MM.1S (cell line): Measurements from ENCODE around the gene OR52K1.

Experiments
- DNase-seq: peaks from one replicate; pipeline ENCODE4 v3.0.0-alpha.2; 2015
- H2AFZ ChIP-seq: fragments of 300-600 bp; sonication (generic); 2 replicates; pipeline ENCODE4 v1.6.0; 2016; ENCODE audit warnings: antibody characterized with exemption, low read length
- H3F3A ChIP-seq: fragments of 300-600 bp; sonication (generic); 2 replicates; pipeline ENCODE4 v1.6.1; 2016; ENCODE audit warnings: mild to moderate bottlenecking, antibody characterized with exemption, low read length, moderate library complexity, mixed read lengths; ENCODE audit not compliant: insufficient read depth
- H3K27ac ChIP-seq: fragments of 300-600 bp; sonication (generic); 2 replicates; pipeline ENCODE4 v1.5.1; 2016; ENCODE audit warnings: mild to moderate bottlenecking, low read length
- H3K27me3 ChIP-seq: fragments of 300-600 bp; sonication (generic); replicated peaks from 2 replicates; pipeline ENCODE4 v1.6.0; 2016; ENCODE audit warnings: low read length; ENCODE audit not compliant: insufficient read depth
- H3K36me3 ChIP-seq: fragments of 300-600 bp; sonication (generic); replicated peaks from 2 replicates; pipeline ENCODE4 v1.6.1; 2016; ENCODE audit warnings: mild to moderate bottlenecking, low read length, mixed read lengths; ENCODE audit not compliant: insufficient read depth
- H3K4me1 ChIP-seq: fragments of 300-600 bp; sonication (generic); 2 replicates; pipeline ENCODE4 v1.6.1; 2016; ENCODE audit warnings: low read length, mixed read lengths
- H3K4me2 ChIP-seq: fragments of 300-600 bp; sonication (generic); 2 replicates; pipeline ENCODE4 v1.6.0; 2016; ENCODE audit warnings: low read depth, low read length
- H3K4me3 ChIP-seq: fragments of 300-600 bp; sonication (generic); 2 replicates; pipeline ENCODE4 v1.5.1; 2016; ENCODE audit warnings: low read length, mixed read lengths
- H3K79me2 ChIP-seq: fragments of 300-600 bp; sonication (generic); 2 replicates; pipeline ENCODE4 v1.6.1; 2016; ENCODE audit warnings: mixed run types, low read length, mixed read lengths
- H3K9ac ChIP-seq: fragments of 300-600 bp; sonication (generic); 2 replicates; pipeline ENCODE4 v1.6.1; 2016; ENCODE audit warnings: low read length, mixed read lengths
- H3K9me2 ChIP-seq: fragments of 300-600 bp; sonication (generic); replicated peaks from 2 replicates; pipeline ENCODE4 v1.6.1; 2016; ENCODE audit warnings: mild to moderate bottlenecking, low read length, mixed read lengths; ENCODE audit not compliant: insufficient read depth
- H3K9me3 ChIP-seq: fragments of 300-600 bp; sonication (generic); replicated peaks from 2 replicates; pipeline ENCODE4 v1.6.1; 2016; ENCODE audit warnings: mild to moderate bottlenecking, low read length, mixed read lengths; ENCODE audit not compliant: insufficient read depth
- H4K20me1 ChIP-seq: fragments of 300-600 bp; sonication (generic); 2 replicates; pipeline ENCODE4 v1.6.1; 2016; ENCODE audit warnings: mild to moderate bottlenecking, low read length, moderate library complexity, mixed read lengths; ENCODE audit not compliant: insufficient read depth
- CTCF ChIP-seq: fragments of 300-600 bp; sonication (generic); IDR thresholded peaks from 2 replicates; pipeline ENCODE4 v1.5.1; 2016; ENCODE audit warnings: antibody characterized with exemption, low read length, mixed read lengths
- EZH2 ChIP-seq: fragments of 300-600 bp; sonication (generic); optimal IDR thresholded peaks from 2 replicates; pipeline ENCODE3; 2017; ENCODE audit warnings: low read depth, mild to moderate bottlenecking, antibody characterized with exemption, low read length, mixed read lengths
- EZH2phosphoT487 ChIP-seq: fragments of 300-600 bp; sonication (generic); IDR thresholded peaks from 2 replicates; pipeline ENCODE4 v1.6.1; 2018; ENCODE audit warnings: antibody characterized with exemption, low read length

Gene OR52K1

GRCh38 chr11:4482445-4482844, at the start of gene OR52K1:
Gene OR52K1 (plus strand): TSS chr11:4482646. CDS start chr11:4488901, 6,255 bp downstream.
- Histone ChIP-seq H3K4me1 (no peaks in the 10 kb centered on the region), H4K20me1 (no peaks in the 10 kb centered on the region), H3K9me2 (no peaks in the 10 kb centered on the region), H3K36me3 (no peaks in the 10 kb centered on the region), H3K79me2 (no peaks in the 10 kb centered on the region), H3K4me2 (no peak within 1 kb of the TSS), H3K4me3 (no peak within 1 kb of the TSS), H3F3A (no peaks in the 10 kb centered on the region), H3K9ac (no peak within 1 kb of the TSS), H3K27me3 (no peaks in the 10 kb centered on the region), H3K9me3 (no peaks in the 10 kb centered on the region), H3K27ac (no peak within 1 kb of the TSS), H2AFZ (no peak within 1 kb of the TSS)
- DNase-seq: no peak
- TF ChIP-seq EZH2 (no peak), EZH2phosphoT487 (no peak), CTCF (no peak)

GRCh38 chr11:4433856-4434255, 48.6 kb upstream of the OR52K1 start:
- H3K4me2 ChIP-seq: no peak overlapping the region
- no peak overlapping the region for H3K4me3 ChIP-seq

GRCh38 chr11:4436411-4436810, 46.0 kb upstream of the OR52K1 start:
- Histone ChIP-seq H4K20me1 (no peaks in the 10 kb centered on the region), H3K4me1 (no peaks in the 10 kb centered on the region), H3K36me3 (no peaks in the 10 kb centered on the region), H3K27me3 (no peaks in the 10 kb centered on the region), H3K9me2 (no peaks in the 10 kb centered on the region), H2AFZ (no peak overlapping the region), H3K9ac (no peak overlapping the region), H3K4me2 (no peak overlapping the region), H3F3A (no peaks in the 10 kb centered on the region), H3K27ac (no peak overlapping the region), H3K79me2 (no peaks in the 10 kb centered on the region), H3K9me3 (no peaks in the 10 kb centered on the region), H3K4me3 (no peak overlapping the region)
- no peak for DNase-seq
- no peak for TF ChIP-seq EZH2
- no peak for TF ChIP-seq CTCF
- TF ChIP-seq EZH2phosphoT487: no peak

More at GRCh38 chr11:4433856-4434255, 48.6 kb upstream of the OR52K1 start:
- Histone ChIP-seq H3K79me2 (no peaks in the 10 kb centered on the region), H3K4me1 (no peaks in the 10 kb centered on the region), H3K27ac (no peak overlapping the region), H3K27me3 (no peaks in the 10 kb centered on the region), H3K9me3 (no peaks in the 10 kb centered on the region), H4K20me1 (no peaks in the 10 kb centered on the region), H2AFZ (no peak overlapping the region), H3K9me2 (no peaks in the 10 kb centered on the region), H3K9ac (no peak overlapping the region), H3K36me3 (no peaks in the 10 kb centered on the region), H3F3A (no peaks in the 10 kb centered on the region)
- TF ChIP-seq EZH2 (no peak), EZH2phosphoT487 (no peak), CTCF (no peak)
- DNase-seq: no peak
